ENCODE results near the gene CALML3. TPM values are rescaled to one million over a fixed set of nuclear protein-coding genes. Genes with fewer than 3 reads are reported as not detected.

Gene CALML3
- total and polyA plus RNA-seq, 10 of the 15 experiments (the other 5 are each of a cell fraction or from before 2014, with no cell fraction given), result not detected

GRCh38 chr10:5490032-5490431 is 34.7 kb upstream of the CALML3 start:
- no peaks in the 10 kb centered on the region for H4K20me1 ChIP-seq (ENCODE audit: control insufficient read depth, insufficient read depth)
- H3K9ac ChIP-seq (ENCODE audit: control insufficient read depth, insufficient read depth, low read length), result no peak overlapping the region
- H3K4me3 ChIP-seq, result no peak overlapping the region
- FAIRE-seq (no peak), DNase-seq (ENCODE audit: low read depth, low spot score) (no peak), ATAC-seq (no peak)
- POLR2A ChIA-PET, result no interaction called here
- no peaks in the 10 kb centered on the region for H3K79me2 ChIP-seq (ENCODE audit: control insufficient read depth, insufficient read depth, low read length)
- in situ Hi-C loops (cut with MboI) (no loop called here), intact Hi-C loops (cut with micrococcal nuclease; ENCODE audit: unreplicated experiment) (no loop called here)
- CTCF ChIA-PET, result no interaction called here
- H3K27me3 ChIP-seq (replicated peaks in 1 of 2; ENCODE audit: control insufficient read depth in 2 of 2, insufficient read depth in 2 of 2, low read length in 1 of 2), result peaks cover under 1 to 4% of the 10 kb centered on the region in 2 experiments
- RAD21 ChIA-PET (ENCODE audit: unreplicated experiment), result no interaction called here
- H2AFZ ChIP-seq (ENCODE audit: control insufficient read depth, low read depth, low read length), result no peak overlapping the region
- H3K27ac ChIP-seq (ENCODE audit: control insufficient read depth, insufficient read depth), result no peak overlapping the region
- SMC1A ChIA-PET (ENCODE audit: uncharacterized antibody, unreplicated experiment), result no interaction called here
- no TSS peak for BruUV-seq (replicated peaks)
- peaks cover 3% of the 10 kb centered on the region; the same call in 2 of the 3 replicates for H3K9me3 ChIP-seq (replicated peaks; ENCODE audit: control insufficient read depth, insufficient read depth, low read length)
- H3K4me2 ChIP-seq (ENCODE audit: control insufficient read depth, insufficient read depth), result no peak overlapping the region
- no peak for TF ChIP-seq ZNF687 (IDR thresholded peaks at IDR 0.05)
- no peak for TF ChIP-seq ZBED1 (IDR thresholded peaks at IDR 0.05; ENCODE audit: borderline replicate concordance)
- TF ChIP-seq BMI1 (IDR thresholded peaks at IDR 0.05; ENCODE audit: borderline replicate concordance), result no peak
- TF ChIP-seq PAX5 (IDR thresholded peaks at IDR 0.05; ENCODE audit: borderline replicate concordance, low read depth, low read length), result no peak
- no peak for TF ChIP-seq BACH1 (IDR thresholded peaks at IDR 0.05; ENCODE audit: borderline replicate concordance)
- TF ChIP-seq JUND (IDR thresholded peaks at IDR 0.05; ENCODE audit: low read depth, low read length), result no peak
- TF ChIP-seq EGR1 (IDR thresholded peaks at IDR 0.05; ENCODE audit: borderline replicate concordance in 1 of 2, low read depth in 2 of 2, low read length in 2 of 2), result no peak
- no peak for TF ChIP-seq NFIC (IDR thresholded peaks at IDR 0.05; ENCODE audit: low read depth, low read length)
- TF ChIP-seq GATAD2B (conservative IDR thresholded peaks at IDR 0.05; ENCODE audit: low read depth), result no peak
- no peak for TF ChIP-seq BHLHE40 (IDR thresholded peaks at IDR 0.05; ENCODE audit: borderline replicate concordance in 1 of 2, low read depth in 2 of 2, low read length in 1 of 2)
- no peak for TF ChIP-seq PRDM15 (CRISPR knock-in tag; IDR thresholded peaks at IDR 0.05)
- TF ChIP-seq SREBF2 (IDR thresholded peaks at IDR 0.05; ENCODE audit: low read length), result no peak
- no peak for TF ChIP-seq NBN (IDR thresholded peaks at IDR 0.05)
- TF ChIP-seq RBBP5 (conservative IDR thresholded peaks at IDR 0.05), result no peak
- no peak for TF ChIP-seq ATF3 (IDR thresholded peaks at IDR 0.05; ENCODE audit: borderline replicate concordance, extremely low read depth, low read depth, low read length)
- no peak for TF ChIP-seq ATF2 (IDR thresholded peaks at IDR 0.05; ENCODE audit: low read length)
- no peak for TF ChIP-seq FOXK2 (IDR thresholded peaks at IDR 0.05)
- 23% methylated on average over 4 of the region's 4 CpGs for WGBS (ENCODE audit: insufficient coverage, insufficient replicate concordance, low lambda C conversion rate, missing lambda C conversion rate)
- no peaks in the 10 kb centered on the region for H3K36me3 ChIP-seq (ENCODE audit: control insufficient read depth in 2 of 2, insufficient read depth in 2 of 2, low read length in 1 of 2)
- H3K4me1 ChIP-seq (ENCODE audit: control insufficient read depth, insufficient read depth, low read length), result no peaks in the 10 kb centered on the region

All from GM12878 (cell line).